Activated CD4-positive, alpha-beta T cell treated with anti-CD3 and anti-CD28 coated beads for 1 hour (primary cell): ENCODE measurements around the gene ABCB8.
"Not testable (repeated sequence)": the region's sequence is repeated elsewhere in the genome, so short reads cannot be mapped to it uniquely, and the experiment has no call there.

Experiments
- DNase-seq: peaks from one replicate; pipeline ENCODE4 v3.0.0-alpha.2; 2020

The ABCB8 gene

DNA sequence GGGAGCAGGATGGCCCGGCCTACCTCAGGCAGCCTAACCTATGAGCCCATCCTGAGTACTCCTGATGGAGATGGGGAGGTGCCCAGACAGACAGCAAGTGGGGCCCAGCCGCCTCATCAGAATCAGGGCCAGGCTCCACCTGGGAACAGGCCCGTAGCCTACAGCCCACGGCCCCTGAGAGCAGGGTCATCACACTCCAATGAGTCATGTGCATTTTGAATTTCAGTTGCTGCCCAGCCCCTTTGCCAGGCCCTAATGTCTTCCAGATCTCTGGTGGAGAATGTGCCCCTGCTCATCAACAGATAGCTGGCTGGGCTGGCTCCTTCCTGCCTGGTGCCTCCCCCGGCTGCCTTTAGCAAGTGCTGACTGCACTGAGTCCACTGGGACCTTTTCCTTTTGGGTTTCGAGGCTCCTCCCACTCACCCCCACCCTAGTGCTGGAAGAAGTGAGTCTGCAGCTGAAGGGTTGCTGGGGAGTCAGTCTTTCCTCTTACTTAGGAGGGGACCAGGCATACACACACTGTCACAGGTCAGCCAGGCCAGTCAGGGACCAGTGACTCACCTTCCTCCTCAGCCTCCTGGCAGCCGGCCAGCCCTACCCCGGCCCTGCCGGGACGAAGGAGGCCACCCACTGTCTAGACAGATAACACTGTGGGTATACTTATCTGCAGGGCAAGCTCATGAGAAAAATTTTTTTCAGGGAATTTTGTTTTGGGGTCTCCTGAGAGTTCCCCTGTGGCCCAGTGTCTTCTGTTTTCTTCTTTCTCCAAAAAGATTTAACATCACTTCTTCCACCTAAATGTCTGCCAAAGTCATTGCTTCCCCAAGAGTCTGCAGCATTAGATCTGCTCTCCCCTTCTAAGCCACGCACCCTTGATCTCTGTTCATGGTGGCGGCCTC, 10.9 kb downstream of the ABCB8 start:
- DNase-seq: peak; percentile 46

DNA sequence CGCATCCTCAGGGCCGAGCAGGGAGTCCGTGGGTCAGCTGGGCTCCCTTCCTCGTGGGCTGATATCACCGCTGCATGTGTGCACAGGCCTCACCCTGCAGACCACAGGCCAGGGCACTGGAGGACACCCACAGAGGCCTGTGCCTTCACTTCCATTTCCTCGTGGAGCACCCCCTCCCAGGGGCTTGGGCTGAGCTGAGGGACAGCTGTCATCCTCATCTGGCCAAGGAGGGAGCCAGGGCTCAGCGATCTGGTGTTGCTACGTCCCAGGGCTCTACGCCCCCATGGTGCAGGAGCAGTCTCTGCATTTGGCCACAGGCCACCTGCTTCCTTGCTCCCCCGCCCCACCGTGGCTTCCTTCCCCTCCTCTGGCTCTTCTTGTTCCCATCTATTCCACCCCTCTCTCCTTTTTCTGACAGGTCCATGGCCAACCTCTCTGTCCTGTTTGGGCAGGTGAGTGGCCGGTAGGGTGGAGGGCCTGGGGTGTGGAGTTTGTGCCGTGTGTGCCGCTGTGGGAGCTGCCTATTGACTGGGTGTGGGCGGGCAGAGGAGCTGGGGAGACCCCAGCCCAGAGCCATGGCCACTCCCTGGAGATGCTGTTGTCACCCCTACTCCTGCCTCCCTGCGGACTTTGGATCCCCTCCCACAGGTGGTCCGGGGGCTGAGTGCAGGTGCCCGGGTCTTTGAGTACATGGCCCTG, 11.7 kb downstream of the ABCB8 start:
- DNase-seq: no peak

DNA sequence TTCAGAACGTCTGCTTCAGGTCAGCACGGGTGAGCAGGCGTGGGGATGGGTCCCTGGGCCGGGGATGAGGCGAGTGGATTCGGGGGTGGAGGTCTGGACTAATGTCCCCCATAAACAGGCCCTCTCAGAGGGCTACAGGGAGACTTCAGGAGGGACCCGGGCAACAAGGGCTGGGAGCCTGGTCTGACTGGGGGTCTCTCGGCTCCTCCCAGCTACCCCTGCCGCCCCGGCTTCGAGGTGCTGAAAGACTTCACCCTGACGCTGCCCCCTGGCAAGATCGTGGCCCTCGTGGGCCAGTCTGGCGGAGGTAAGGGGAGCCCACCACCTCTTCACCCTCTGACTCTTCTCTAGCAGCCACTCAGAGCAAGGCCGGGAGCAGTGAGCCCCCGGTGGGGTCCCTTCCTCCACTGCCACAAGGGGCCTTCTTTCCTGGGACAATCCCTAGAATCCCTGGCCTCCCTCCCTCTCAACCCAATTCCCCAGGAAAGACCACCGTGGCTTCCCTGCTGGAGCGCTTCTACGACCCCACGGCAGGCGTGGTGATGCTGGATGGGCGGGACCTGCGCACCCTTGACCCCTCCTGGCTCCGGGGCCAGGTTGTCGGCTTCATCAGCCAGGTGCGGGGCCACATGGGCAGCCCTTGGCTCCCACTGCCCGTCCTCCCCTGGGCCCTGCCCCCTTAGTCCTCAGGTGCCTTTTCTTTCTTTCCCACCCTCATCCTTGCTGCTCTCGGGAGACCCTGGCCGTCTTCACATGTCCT, 12.5 kb downstream of the ABCB8 start:
- no peak for DNase-seq

DNA sequence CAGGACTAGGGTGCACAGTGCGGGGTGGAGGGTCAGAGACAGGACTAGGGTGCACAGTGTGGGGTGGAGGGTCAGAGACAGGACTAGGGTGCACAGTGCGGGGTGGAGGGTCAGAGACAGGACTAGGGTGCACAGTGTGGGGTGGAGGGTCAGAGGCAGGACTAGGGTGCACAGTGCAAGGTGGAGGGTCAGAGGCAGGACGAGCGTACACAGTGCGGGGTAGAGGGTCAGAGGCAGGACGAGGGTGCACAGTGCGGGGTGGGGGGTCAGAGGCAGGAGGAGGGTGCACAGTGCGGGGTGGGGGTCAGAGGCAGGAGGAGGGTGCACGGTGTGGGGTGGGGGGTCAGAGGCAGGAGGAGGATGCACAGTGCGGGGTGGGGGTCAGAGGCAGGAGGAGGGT, 15.2 kb downstream of the ABCB8 start:
- not testable (repeated sequence) for DNase-seq

DNA sequence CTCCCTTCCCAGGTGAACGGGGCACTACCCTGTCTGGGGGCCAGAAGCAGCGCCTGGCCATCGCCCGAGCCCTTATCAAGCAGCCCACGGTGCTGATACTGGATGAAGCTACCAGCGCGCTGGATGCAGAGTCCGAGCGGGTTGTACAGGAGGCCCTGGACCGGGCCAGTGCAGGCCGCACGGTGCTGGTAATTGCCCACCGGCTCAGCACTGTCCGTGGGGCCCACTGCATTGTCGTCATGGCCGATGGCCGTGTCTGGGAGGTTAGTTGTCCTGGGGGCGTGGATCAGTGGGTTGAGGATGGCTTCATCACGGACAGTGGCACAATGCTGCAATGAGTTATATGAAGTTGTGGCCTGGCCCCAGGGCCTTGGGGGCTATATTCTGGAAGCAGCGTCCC, 15.7 kb downstream of the ABCB8 start:
- DNase-seq: no peak

DNA sequence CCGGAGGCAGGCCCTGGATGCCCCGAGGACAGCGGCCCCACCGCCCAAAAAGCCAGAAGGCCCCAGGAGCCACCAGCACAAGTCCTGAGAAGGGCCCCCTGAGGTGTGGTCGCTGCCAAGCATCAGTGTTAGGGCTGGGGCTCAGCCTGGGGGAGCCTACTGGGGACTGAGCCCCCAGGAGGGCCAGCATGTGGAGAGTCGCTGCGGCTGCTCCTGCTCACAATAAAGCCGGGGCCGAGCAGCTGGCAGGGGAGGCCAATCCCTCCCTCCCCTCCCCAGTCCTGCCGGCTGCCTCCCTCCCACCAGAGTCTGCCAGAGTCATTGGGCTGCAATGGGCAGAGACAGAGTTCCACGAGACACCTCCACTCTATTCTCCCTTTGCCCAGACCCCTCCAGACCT, 17.0 kb downstream of the ABCB8 start:
- no peak for DNase-seq

DNA sequence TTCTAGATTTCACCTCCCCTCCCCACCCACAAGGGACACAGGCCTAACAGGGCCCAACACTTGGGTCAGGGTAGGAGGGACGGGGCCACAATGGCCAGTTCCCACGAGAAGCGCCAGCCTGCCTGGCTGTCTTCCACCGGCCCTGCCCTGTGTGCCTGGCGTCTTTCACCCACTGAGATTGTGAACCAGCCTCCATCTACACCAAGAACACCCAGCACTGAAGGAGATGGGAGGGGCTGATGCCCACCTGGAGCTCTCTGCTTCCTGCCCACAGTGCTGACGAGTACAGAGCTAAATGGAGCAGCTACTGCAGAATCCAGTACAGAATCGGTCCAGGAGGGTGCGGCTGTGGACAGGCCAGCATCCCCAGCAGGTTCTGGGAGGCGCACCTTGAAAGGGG, 17.7 kb downstream of the ABCB8 start:
- DNase-seq: no peak

DNA sequence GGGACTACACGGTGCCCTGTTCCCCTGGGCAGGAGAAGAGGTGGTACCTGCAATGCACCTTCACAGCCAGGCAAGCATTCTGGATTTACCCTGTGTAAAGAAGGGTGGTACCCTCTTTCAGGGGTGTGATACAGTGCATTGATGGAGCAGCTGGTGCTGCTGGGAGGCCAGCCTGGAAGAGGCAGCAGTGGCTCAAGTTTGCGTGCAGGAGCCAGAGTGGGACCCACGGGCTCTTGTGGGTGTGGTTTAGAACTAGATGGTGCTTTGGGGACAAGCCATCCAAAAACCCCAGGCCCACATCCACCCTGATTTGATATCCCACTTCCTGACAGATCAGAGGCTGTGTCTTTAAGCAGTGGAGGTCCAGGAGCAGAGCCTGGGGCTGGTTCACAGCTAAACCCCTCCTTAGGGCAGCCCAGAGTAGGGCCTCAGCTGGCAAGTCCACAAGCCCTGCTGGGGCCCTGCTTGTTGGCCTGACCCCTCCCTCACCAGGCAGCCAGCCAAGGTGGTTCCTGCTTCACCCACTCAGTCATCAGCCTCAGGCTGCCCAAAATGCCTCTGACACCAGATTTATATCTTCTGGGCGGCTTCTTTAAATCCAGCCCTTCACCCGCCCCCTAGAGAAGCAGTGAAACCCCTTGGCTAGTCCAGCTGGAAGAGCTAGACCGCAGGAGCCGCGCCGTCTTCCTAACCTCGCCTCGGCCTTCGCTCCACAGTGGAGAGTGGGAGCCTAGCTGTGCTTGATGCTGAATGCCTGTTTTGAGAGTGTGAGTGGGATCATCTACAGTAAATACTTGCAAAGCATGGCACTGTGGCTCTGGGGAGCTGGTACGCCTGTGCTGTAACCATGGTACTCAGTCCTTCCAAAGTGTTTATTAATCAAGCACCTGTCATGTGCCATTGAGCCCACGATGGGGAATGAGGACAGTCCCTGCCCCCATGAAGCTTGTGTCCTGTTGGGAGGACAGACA, 18.6 kb downstream of the ABCB8 start:
- no peak for DNase-seq

DNA sequence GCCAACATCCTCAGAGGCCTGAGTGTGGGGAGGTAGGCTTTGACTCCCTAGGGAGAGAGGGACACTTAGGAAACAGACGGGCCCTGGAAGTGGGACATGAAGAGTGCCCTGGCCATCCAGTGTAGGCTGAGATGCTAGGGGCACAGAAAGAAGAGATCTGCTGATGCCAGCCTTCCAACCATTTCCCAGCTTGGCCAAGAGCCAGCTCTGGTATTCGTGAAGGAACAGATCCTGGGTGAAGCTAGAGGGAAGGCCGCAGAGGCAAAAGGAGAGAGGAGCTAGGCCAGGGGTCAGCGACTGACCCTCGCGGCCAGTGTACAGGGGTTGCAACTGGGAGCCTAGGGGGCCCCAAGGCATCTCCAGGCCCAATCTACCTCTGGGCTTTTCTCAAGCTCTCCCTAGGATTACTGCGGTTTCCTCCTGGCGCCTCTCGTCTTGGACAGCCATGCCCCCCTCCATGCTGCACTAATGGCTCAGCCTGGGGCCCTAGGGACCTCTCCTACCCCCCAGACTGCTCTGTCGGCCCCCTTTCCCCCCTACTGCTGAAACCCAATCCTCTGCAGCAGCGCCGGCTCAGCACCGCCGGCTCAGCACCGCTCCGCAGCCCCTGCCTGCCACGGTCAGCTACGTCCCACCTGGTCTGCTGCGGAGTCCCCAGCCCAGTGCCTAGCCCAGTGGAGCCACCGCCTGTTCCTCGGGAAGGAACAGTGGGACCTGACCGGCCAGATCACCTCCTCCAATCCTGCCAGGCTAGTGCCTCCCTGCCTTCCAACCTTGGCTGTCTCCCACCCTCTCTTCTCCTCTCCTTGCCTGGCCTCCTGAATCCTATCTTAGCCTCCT, 19.9 kb downstream of the ABCB8 start, which contains the start of gene ASIC3:
Gene ASIC3, plus strand, starts transcription at position 556 of the 840 bp plus-strand sequence. CDS start 355 bp downstream, outside the sequence.
- no peak for DNase-seq

DNA sequence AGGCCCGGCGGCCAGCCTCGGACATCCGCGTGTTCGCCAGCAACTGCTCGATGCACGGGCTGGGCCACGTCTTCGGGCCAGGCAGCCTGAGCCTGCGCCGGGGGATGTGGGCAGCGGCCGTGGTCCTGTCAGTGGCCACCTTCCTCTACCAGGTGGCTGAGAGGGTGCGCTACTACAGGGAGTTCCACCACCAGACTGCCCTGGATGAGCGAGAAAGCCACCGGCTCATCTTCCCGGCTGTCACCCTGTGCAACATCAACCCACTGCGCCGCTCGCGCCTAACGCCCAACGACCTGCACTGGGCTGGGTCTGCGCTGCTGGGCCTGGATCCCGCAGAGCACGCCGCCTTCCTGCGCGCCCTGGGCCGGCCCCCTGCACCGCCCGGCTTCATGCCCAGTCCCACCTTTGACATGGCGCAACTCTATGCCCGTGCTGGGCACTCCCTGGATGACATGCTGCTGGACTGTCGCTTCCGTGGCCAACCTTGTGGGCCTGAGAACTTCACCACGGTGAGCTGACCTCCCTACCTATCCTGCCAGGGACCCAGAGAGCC, 20.7 kb downstream of the ABCB8 start:
- DNase-seq: no peak

DNA sequence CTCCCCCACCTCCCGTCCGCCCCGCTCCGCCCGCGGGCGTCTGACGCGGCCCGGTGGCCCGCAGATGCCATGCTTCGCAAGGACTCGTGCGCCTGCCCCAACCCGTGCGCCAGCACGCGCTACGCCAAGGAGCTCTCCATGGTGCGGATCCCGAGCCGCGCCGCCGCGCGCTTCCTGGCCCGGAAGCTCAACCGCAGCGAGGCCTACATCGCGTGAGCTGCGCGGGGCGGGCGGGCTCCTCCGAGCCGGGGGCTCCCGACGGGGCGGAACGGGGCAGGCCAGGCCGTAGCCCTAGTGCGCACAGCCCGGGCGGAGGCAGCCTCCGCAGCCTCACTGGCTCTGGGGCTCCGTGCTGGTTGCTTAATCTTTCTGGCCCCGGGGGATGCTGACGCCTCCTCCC, 22.9 kb downstream of the ABCB8 start:
- peak; percentile 19 for DNase-seq

DNA sequence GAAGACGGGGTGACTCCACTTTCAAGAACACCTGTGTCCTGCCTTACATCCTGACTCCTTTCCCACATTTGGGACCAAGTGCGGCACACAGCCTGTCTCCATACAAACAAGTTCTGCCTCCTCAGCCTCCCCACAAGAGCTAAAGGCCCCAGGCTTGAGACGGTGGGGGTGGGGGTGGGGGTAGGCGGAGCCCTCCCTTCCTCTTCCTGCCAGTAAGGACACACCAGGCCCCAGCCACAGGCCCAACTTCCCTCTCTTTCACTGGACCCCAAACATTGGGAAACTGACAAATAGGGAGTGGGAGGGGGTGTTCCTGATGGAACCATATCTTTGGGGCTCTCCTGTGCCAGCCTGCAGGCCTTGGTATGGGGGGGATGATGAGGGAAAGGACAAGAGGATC, 24.8 kb downstream of the ABCB8 start:
- no peak for DNase-seq

DNA sequence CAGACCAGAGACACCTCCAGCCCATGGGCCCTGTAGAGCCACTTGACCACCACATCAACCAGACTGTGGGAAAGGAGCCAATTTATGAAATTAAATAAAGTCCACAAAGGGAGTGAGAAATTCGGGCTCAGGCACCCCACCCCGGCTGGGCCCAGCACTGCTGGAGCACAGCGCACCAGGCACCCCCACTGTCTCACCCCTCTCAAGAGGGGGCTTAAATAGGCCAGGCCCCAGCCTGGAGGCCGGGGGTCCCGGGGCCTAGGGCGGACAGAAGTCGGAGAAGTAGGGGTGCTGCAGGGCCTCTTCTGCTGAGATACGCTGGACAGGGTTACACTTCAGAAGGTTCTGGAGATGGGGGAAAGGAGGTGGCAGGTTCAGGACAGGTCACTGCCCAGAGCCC, 25.5 kb downstream of the ABCB8 start:
- DNase-seq: no peak

DNA sequence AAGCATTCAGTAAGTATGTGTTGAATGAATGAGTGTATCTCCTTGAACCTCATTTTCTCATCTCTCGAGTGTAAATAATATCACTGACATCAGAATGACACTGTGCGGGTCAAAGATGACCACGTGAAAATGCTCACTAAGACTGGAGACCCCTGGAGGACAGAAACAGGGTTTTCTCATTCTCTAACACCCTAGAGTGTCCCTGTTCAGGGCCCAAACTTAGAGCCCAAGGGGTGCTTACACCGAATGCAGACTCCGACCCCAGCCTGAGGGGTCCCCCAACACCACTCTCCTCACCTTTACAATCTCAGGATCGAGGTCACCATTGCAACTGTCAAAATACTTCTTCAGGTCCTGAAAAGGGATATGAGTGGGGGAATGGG, 28.0 kb downstream of the ABCB8 start:
- DNase-seq: no peak

DNA sequence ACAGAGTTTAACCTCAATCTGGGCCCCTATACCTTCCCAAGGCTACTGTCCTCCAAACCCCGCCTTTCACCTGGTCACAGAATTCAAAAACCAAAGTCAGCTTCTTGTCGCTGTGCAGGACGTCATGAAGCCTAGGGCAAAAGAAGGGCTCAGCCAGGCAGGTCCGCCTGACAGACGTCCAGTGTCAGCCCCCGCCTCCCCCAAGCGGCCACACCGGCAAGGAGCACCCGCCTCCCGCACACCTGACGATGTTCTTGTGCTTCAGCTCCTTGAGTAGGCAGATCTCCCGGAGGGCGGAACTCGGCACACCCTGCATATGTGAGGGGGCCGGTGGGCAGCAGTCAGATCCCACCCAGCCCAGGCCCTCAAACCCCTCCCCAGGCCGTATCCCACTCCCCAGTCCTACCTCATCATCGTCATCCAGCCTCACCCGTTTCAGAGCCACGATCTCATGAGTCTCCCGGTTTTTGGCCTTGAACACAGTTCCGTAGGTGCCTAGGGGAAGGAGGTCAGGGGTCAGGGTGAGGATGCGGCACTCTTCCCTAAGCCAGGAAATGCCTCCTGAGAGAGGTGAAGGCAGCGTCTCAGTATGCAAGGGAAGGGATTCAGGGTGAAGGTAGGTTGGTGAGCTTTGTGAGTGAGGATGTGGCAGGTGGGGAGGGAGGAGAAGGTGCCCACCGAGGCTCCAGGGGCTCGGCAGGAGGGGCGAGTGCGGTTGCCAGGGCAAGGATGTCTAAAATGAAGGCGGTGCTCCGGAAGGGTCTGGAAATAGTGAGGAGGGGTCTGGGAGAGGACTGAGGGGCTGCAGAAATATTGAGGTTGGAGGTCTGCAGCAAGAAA, 28.6 kb downstream of the ABCB8 start:
- DNase-seq: no peak

DNA sequence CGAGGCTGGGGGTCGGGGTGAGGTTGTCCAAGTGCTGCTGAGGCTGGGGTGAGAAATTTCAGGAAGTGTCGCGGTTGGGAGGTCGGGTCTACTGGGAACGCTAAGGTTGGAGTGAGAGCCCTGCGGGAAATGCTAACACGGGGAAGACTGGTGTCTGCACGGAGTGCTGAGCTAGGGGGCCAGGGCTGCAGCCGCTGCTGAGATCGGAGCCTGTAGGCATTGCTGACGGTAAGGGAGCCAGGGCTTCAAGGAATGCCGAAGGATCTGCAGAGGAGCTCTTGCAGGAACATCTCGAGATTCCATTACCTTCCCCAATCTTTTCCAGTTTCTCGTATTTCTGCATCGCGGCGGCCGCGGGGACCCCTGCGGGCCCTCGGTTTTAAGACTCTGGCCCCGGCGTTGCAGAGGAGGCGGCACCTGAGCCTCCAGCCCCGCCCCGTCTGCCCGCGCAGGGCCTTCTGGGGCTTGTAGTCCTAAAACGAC, 29.3 kb downstream of the ABCB8 start, which contains the start of gene CDK5:
Gene CDK5, minus strand, starts transcription at position 392 of the 483 bp plus-strand sequence. Its CDS starts 49 bp downstream, at position 343.
- no peak for DNase-seq

DNA sequence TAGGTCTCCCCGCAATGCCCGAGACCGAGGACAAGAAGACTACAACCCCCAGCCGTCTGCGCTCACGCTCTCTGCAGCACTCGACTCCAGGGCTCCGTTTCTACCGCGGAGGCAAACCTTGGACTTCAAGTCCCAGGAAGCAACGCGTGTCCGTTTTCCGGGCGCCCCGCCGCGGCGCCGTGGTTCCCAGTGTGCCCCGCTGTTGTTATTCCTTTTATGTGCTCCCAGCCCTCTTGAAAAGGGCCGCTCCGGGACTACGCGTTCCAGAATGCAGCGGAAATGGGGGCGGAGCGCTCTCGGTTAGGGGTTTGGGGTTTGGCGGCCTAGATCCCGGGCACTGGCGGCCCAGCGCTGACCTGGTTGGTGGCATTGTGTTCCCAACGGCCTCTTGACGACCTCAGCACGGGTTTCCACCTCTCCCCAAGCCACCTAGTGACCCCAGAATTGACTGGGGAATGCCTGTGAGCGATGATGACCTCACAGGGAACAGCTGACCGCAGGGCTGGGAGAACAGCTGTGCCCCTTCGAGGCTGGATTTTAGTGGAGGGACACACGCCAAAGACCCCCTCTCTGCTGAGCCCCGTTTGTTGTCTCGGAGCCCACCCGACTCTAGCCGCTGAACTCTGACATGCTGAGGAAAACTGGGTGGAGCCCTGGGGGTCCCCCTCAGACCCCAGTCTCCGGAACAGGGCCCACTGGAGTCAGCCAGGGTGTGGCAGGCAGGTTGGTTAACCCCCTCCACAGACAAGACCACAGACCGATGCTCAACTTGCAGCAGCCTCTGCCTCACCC, 29.9 kb downstream of the ABCB8 start:
- peak; percentile 95 for DNase-seq

DNA sequence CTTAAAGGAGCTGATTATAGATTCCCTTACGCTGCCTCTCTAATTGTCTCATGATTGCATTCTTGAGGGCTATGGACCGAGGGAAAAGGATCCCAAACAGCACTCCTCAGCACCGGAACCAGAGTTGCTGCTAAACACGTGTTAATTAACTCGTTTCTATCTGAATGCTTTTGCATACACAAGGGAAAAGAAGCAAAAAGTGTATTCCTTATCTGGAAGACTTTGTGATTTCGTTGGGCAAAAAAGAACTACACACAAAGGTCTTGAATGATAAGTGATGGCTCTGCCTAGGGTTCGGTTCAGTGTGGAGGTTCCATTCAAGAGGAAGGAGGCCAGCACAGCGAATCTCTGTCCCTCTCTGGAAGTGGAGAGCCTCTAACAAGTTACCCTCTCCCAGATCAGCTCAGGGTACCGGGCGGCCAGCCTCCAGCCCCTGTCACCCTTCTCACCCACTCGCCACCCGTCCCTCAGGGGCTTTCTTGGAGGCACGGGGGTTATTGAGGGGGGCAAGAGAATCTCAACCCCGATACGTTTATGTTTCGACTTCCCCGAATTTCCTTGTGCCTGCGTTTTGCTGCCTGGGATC, 30.6 kb downstream of the ABCB8 start:
- no peak for DNase-seq
